Right lobe of liver (tissue), 6 donors: ENCODE measurements around the gene RNF215. TPM values are rescaled to one million over a fixed set of nuclear protein-coding genes. Genes with fewer than 3 reads are reported as not detected.
A peak's percentile ranks its signal among the peaks of the same experiment; 100 is the strongest.

Experiments used
- ATAC-seq, 4 donors: fragments of 200-7000 bp; cut with Tn5 transposase; one replicate each; pipeline ENCODE4 v1.9.1; 2020; ENCODE audit warnings: mild to moderate bottlenecking in 4 of 4, moderate library complexity in 4 of 4
- DNase-seq, 3 donors: peaks; one replicate each; pipeline ENCODE4 v3.0.0-alpha.2; 2020
- H3K27ac ChIP-seq, 3 donors: fragments of 200-600 bp; one replicate each; pipeline ENCODE4 v1.8.0; 2022
- H3K27me3 ChIP-seq, 2 donors: fragments of 200-600 bp; one replicate each; pipeline ENCODE4 v1.8.0; 2022
- H3K36me3 ChIP-seq, 4 donors: fragments of 200-600 bp; sonication (generic) in 1 of 4; one replicate each; pipeline versions ENCODE4 v1.5.1 to v1.8.0; 2017 to 2022; ENCODE audit warnings: control low read depth in 1 of 4
- H3K4me1 ChIP-seq, 4 donors: fragments of 200-600 bp; sonication (generic) in 1 of 4; one replicate each; pipeline versions ENCODE4 v1.5.1 to v1.8.0; 2017 to 2022; ENCODE audit warnings: control low read depth in 1 of 4
- H3K4me3 ChIP-seq, 3 donors: fragments of 200-600 bp; one replicate each; pipeline ENCODE4 v1.8.0; 2022
- H3K9me3 ChIP-seq, 4 donors: fragments of 200-600 bp; sonication (generic) in 1 of 4; one replicate each; pipeline versions ENCODE4 v1.5.1 to v1.8.0; 2017 to 2022; ENCODE audit warnings: control low read depth in 1 of 4
- CTCF ChIP-seq, 4 donors: fragments of 200-600 bp in 3 of 4; fragments of 450-650 bp in 1 of 4; IDR thresholded peaks; one replicate each; pipeline versions ENCODE4 v1.5.1 to v1.8.0; 2016 to 2022; ENCODE audit warnings: antibody characterized with exemption in 4 of 4, mild to moderate bottlenecking in 2 of 4
- POLR2A ChIP-seq: fragments of 450-650 bp; IDR thresholded peaks from one replicate; pipeline ENCODE4 v1.6.1; 2017; ENCODE audit warnings: antibody characterized with exemption, mild to moderate bottlenecking
- WGBS: methylation state at CpG from one replicate; pipeline ENCODE4 v1.1.6; 2018; ENCODE audit warnings: low coverage, low lambda C conversion rate; ENCODE audit not compliant: insufficient coverage; ENCODE audit errors: missing lambda C conversion rate; 5-methylcytosine and 5-hydroxymethylcytosine counted together
- intact Hi-C, 2 donors: fragments of 100-400 bp; cut with DNase I; formaldehyde crosslinking; loops; one replicate each; pipeline versions ENCODE4 v1.11.2 to v1.14.1; 2022
- total RNA-seq, 6 experiments: library from RNA; depleted of rRNA in 2 of 6; stranded (reverse); fragments of >200 nt in 2 of 6; fragmentation: NEBNext Ultra II Directional in 3 of 6; extraction: Animal tissue kit (Norgen Biotek cat#: 25700) in 3 of 6; gene quantifications; one replicate each; pipeline versions ENCODE4 v1.1.0 to v1.2.4, GENCODE V29; 2016 to 2023
- donor health status: DM: no; HTN: yes; CAD: no.
- donor health status: DM: no; HTN: no; CAD: no.
- donor health status: DM: no; HTN: no; CAD: no.
- donor health status: DM: no; HTN: yes; CAD: no.
- donor health status: DM: no; HTN: yes; CAD: no.

Gene RNF215
- total RNA-seq, 6 experiments from 2014 or later: 6.2 to 10.0 (median 7.4) TPM

DNA sequence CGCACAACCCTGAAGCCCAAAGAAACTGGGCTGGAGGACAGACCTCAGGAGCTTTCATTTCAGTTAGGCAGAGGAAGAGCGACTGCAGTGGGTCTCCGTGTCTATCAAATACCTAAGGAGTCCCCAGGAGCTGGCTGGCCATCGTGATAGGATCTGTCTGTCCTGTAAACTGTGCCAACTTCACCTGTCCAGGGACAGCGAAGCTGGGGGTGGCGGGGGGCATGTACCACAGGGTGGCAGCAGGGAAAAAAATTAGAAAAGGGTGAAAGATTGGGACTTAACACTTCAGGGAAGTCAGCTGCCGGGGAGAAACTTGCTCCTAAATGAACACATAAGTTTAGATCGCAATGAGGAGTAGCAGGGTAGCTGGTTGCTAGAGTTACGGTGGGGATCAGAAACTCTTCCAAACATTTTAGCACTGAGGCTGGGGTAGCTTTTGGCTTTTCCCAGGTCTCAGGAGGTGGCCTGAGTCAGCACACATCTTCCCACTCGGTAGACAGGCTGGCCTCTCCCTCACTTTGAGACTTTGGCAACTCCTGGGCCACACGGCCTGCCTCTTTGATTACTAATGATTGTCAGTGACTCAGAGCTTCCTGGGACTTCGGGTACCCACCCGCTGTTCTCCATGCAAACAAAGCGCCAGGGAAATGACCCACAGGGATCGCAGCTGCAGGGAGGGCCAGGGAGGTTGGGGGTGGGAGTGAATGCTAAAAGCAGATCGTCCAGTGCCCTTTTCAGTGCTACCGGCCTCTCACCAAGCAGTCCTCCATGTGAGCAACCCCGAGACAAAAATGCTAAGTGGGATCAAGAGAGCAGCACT, 35.5 kb upstream of the RNF215 start:
- intact Hi-C loops: no loop called here
- Histone ChIP-seq H3K27me3 (no peaks in the 10 kb centered on the region), H3K4me3 (peak overlapping the region; percentile 51 to 59 (median 57)), H3K27ac (peak overlapping the region; percentile 95 to 99 (median 98)), H3K36me3 (peaks cover 0 to 32% (median 1%) of the 10 kb centered on the region in 4 donors), H3K9me3 (no peaks in the 10 kb centered on the region), H3K4me1 (peaks cover 0 to 80% (median 26%) of the 10 kb centered on the region in 4 donors)
- DNase-seq (peak; percentile 73 to 84 (median 77)), ATAC-seq (peak; percentile 14 to 45 (median 36))
- WGBS: 13% methylated on average over 13 of the region's 18 CpGs
- TF ChIP-seq CTCF (IDR thresholded peaks at IDR 0.05) (no peak), POLR2A (peak; percentile 68)

DNA sequence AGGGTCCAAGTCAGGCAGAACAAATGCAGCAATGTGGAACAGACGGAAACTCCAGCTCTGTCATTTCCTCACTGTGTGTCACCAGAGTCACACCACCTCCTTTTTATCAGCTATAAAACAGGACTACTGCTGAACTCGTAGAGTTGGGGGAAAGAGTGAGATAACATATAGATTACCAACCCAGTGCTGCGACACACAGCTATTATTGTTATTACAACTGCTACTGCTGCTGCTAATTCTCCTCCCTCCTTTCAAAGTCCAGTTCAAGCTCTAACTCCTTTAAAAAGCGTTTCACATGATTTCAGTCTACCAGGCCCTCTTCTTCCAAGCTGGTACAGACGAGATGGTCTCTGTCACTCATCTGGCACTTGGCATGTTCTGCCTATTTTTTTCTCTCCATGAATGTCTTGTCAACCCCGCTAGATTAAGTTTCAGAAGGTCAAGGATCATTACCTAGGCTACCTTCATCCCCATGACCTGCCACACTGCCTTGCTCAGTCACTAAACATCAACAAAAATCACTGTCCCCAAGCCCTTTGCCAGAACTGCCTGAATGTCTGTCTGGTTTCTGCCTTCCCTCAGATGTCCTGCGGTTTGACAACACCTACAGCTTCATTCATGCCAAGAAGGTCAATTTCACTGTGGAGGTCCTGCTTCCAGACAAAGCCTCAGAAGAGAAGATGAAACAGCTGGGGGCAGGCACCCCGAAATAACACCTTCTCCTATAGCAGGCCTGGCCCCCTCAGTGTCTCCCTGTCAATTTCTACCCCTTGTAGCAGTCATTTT, 34.7 kb upstream of the RNF215 start:
- H3K9me3 ChIP-seq: no peaks in the 10 kb centered on the region
- peaks cover 0 to 40% (median 3%) of the 10 kb centered on the region in 4 donors for H3K36me3 ChIP-seq
- DNase-seq: peak in 1 of 3 donors; percentile 31
- H3K27ac ChIP-seq: peak overlapping the region; percentile 95 to 99 (median 98)
- ATAC-seq: no peak
- WGBS: 19% methylated on average over 8 of the region's 8 CpGs
- intact Hi-C loops: no loop called here
- H3K4me3 ChIP-seq: peak overlapping the region; percentile 51 to 59 (median 57)
- TF ChIP-seq CTCF (IDR thresholded peaks at IDR 0.05) (no peak), POLR2A (peak; percentile 17)
- no peaks in the 10 kb centered on the region for H3K27me3 ChIP-seq
- H3K4me1 ChIP-seq: peaks cover 0 to 88% (median 30%) of the 10 kb centered on the region in 4 donors

GRCh38 chr22:30420347-30421125, 33.3 kb upstream of the RNF215 start:
- no peak overlapping the region for H3K4me3 ChIP-seq
- ATAC-seq (no peak), DNase-seq (peak in 1 of 3 donors; percentile 4)
- intact Hi-C loops: no loop called here
- WGBS: 27% methylated on average over 6 of the region's 6 CpGs
- H3K9me3 ChIP-seq: no peaks in the 10 kb centered on the region
- H3K27ac ChIP-seq: peak overlapping the region in 2 of 3 donors; percentile 32 to 98
- no peaks in the 10 kb centered on the region for H3K27me3 ChIP-seq
- peaks cover 0 to 95% (median 36%) of the 10 kb centered on the region in 4 donors for H3K4me1 ChIP-seq
- peaks cover 0 to 54% (median 10%) of the 10 kb centered on the region in 4 donors for H3K36me3 ChIP-seq
- TF ChIP-seq CTCF (IDR thresholded peaks at IDR 0.05) (no peak), POLR2A (no peak)

GRCh38 chr22:30416837-30417236, 29.6 kb upstream of the RNF215 start:
- 27% methylated on average over 1 of the region's 1 CpG for WGBS
- Histone ChIP-seq H3K4me1 (peaks cover 0 to 94% (median 37%) of the 10 kb centered on the region in 4 donors), H3K27ac (peak overlapping the region in 2 of 3 donors; percentile 7 to 20), H3K27me3 (no peaks in the 10 kb centered on the region), H3K9me3 (no peaks in the 10 kb centered on the region), H3K36me3 (peaks cover 0 to 83% (median 28%) of the 10 kb centered on the region in 4 donors), H3K4me3 (no peak overlapping the region)
- intact Hi-C loops: no loop called here
- TF ChIP-seq POLR2A (no peak), CTCF (IDR thresholded peaks at IDR 0.05) (no peak)
- ATAC-seq (no peak), DNase-seq (no peak)
